Neural progenitor cell (in vitro differentiated cells): Measurements from ENCODE around the gene TAF4. TPM values are rescaled to one million over a fixed set of nuclear protein-coding genes. Genes with fewer than 3 reads are reported as not detected.

Source experiments
- DNase-seq: peaks from one replicate; pipeline ENCODE4 v3.0.0-alpha.2; 2016; ENCODE audit warnings: low spot score
- H2AFZ ChIP-seq: fragments of 200-600 bp; sonication (generic); replicated peaks from 2 replicates; pipeline ENCODE4 v1.6.1; 2016; ENCODE audit warnings: antibody characterized with exemption
- H3F3A ChIP-seq: fragments of 200-600 bp; sonication (generic); 2 replicates; pipeline ENCODE4 v1.6.1; 2016; ENCODE audit warnings: antibody characterized with exemption, low read depth
- H3K27ac ChIP-seq: fragments of 200-600 bp; sonication (generic); 2 replicates; pipeline ENCODE4 v1.5.1; 2016; ENCODE audit warnings: mild to moderate bottlenecking
- H3K27me3 ChIP-seq: fragments of 200-600 bp; sonication (generic); 2 replicates; pipeline ENCODE4 v1.6.1; 2016; ENCODE audit warnings: mild to moderate bottlenecking, moderate library complexity
- H3K36me3 ChIP-seq: fragments of 200-600 bp; sonication (generic); 2 replicates; pipeline ENCODE4 v1.5.1; 2016
- H3K4me1 ChIP-seq: fragments of 200-600 bp; sonication (generic); 2 replicates; pipeline ENCODE4 v1.6.1; 2016; ENCODE audit warnings: mixed run types
- H3K4me2 ChIP-seq: fragments of 200-600 bp; sonication (generic); 2 replicates; pipeline ENCODE4 v1.6.1; 2016
- H3K4me3 ChIP-seq: fragments of 200-600 bp; sonication (generic); 2 replicates; pipeline ENCODE4 v1.5.1; 2016
- H3K79me2 ChIP-seq: fragments of 200-600 bp; sonication (generic); 2 replicates; pipeline ENCODE4 v1.6.1; 2016; ENCODE audit warnings: low read depth
- H3K9ac ChIP-seq: fragments of 200-600 bp; sonication (generic); 2 replicates; pipeline ENCODE4 v1.6.1; 2016
- H3K9me3 ChIP-seq: fragments of 200-600 bp; sonication (generic); 2 replicates; pipeline ENCODE4 v1.5.1; 2016; ENCODE audit warnings: low read depth
- H4K20me1 ChIP-seq: fragments of 200-600 bp; sonication (generic); 2 replicates; pipeline ENCODE4 v1.6.1; 2016; ENCODE audit warnings: low read depth
- H3K27ac Mint-ChIP-seq: 3 replicates; pipeline ENCODE4 v1.8.0; 2021; ENCODE audit warnings: mixed read lengths
- H3K27me3 Mint-ChIP-seq: 2 replicates; pipeline ENCODE4 v1.8.0; 2022; ENCODE audit warnings: low read depth, mild to moderate bottlenecking, inconsistent platforms, moderate library complexity, mixed read lengths; ENCODE audit not compliant: insufficient read depth
- H3K36me3 Mint-ChIP-seq: 3 replicates; pipeline ENCODE4 v1.8.0; 2021; ENCODE audit warnings: mixed read lengths
- H3K4me1 Mint-ChIP-seq: 3 replicates; pipeline ENCODE4 v1.8.0; 2021; ENCODE audit warnings: mixed read lengths
- H3K4me3 Mint-ChIP-seq: 3 replicates; pipeline ENCODE4 v1.8.0; 2021; ENCODE audit warnings: mild to moderate bottlenecking, moderate library complexity, mixed read lengths
- H3K9me3 Mint-ChIP-seq: 3 replicates; pipeline ENCODE4 v1.8.0; 2020; ENCODE audit warnings: mixed read lengths
- CTCF ChIP-seq: fragments of 200-600 bp; sonication (generic); IDR thresholded peaks from 2 replicates; pipeline ENCODE4 v1.5.1; 2017; ENCODE audit warnings: antibody characterized with exemption, mild to moderate bottlenecking
- EZH2 ChIP-seq: fragments of 200-600 bp; sonication (generic); IDR thresholded peaks from 2 replicates; pipeline ENCODE4 v1.6.1; 2017; ENCODE audit warnings: antibody characterized with exemption, mild to moderate bottlenecking, moderate library complexity
- EZH2phosphoT487 ChIP-seq: fragments of 200-600 bp; sonication (generic); IDR thresholded peaks from 2 replicates; pipeline ENCODE4 v1.6.1; 2017; ENCODE audit warnings: antibody characterized with exemption
- total RNA-seq: library from RNA; depleted of rRNA; stranded (reverse); fragments of >200 nt; gene quantifications from 2 replicates; pipeline ENCODE4 v1.2.3, GENCODE V29; 2015; ENCODE audit warnings: low replicate concordance

The TAF4 gene
- total RNA-seq, 1 donor from 2014 or later = 9.9 TPM

GRCh38 chr20:62048346-62048761 lies 17.3 kb downstream of the TAF4 start:
- H3K79me2 ChIP-seq = peaks cover 98% of the 10 kb centered on the region
- H3K4me1 ChIP-seq = peaks cover 11% of the 10 kb centered on the region
- no peak overlapping the region for H3K4me2 ChIP-seq
- Mint-ChIP-seq H3K27ac (peak overlapping the region; percentile 57), H3K4me3 (no peak overlapping the region), H3K9me3 (no peaks in the 10 kb centered on the region), H3K4me1 (peaks cover 19% of the 10 kb centered on the region), H3K36me3 (peaks cover 6% of the 10 kb centered on the region), H3K27me3 (no peaks in the 10 kb centered on the region)
- H3F3A ChIP-seq = no peaks in the 10 kb centered on the region
- TF ChIP-seq EZH2phosphoT487 (no peak), CTCF (no peak), EZH2 (no peak)
- H3K9ac ChIP-seq = no peak overlapping the region
- peaks cover 90% of the 10 kb centered on the region for H4K20me1 ChIP-seq
- no peaks in the 10 kb centered on the region for H3K9me3 ChIP-seq
- no peaks in the 10 kb centered on the region for H3K36me3 ChIP-seq
- no peak overlapping the region for H3K27ac ChIP-seq
- H2AFZ ChIP-seq = no peak overlapping the region
- no peak for DNase-seq
- H3K27me3 ChIP-seq = no peaks in the 10 kb centered on the region
- H3K4me3 ChIP-seq = no peak overlapping the region

- Histone ChIP-seq H3K36me3 (no peaks in the 10 kb centered on the region), H3K79me2 (peaks cover 98% of the 10 kb centered on the region), H3K4me1 (peaks cover 11% of the 10 kb centered on the region), H3K27ac (no peak overlapping the region), H3K4me3 (no peak overlapping the region), H2AFZ (no peak overlapping the region), H3K9me3 (no peaks in the 10 kb centered on the region), H3K4me2 (no peak overlapping the region), H3F3A (no peaks in the 10 kb centered on the region), H3K27me3 (no peaks in the 10 kb centered on the region), H3K9ac (no peak overlapping the region), H4K20me1 (peaks cover 93% of the 10 kb centered on the region)
- peaks cover 19% of the 10 kb centered on the region for H3K4me1 Mint-ChIP-seq
- H3K27ac Mint-ChIP-seq = no peak overlapping the region
- DNase-seq = no peak
- no peak for TF ChIP-seq EZH2
- TF ChIP-seq CTCF = no peak
- no peak for TF ChIP-seq EZH2phosphoT487
- peaks cover 5% of the 10 kb centered on the region for H3K36me3 Mint-ChIP-seq
- peaks cover 2% of the 10 kb centered on the region for H3K27me3 Mint-ChIP-seq
- H3K4me3 Mint-ChIP-seq = no peak overlapping the region
- H3K9me3 Mint-ChIP-seq = no peaks in the 10 kb centered on the region
Measured at GRCh38 chr20:62047666-62048345, 17.9 kb downstream of the TAF4 start.

- Histone ChIP-seq H3K4me3 (no peak overlapping the region), H2AFZ (no peak overlapping the region), H3K36me3 (no peaks in the 10 kb centered on the region), H3K4me2 (no peak overlapping the region), H3K4me1 (peaks cover 18% of the 10 kb centered on the region), H3K9me3 (no peaks in the 10 kb centered on the region), H3K27ac (no peak overlapping the region), H3K27me3 (no peaks in the 10 kb centered on the region), H3F3A (no peaks in the 10 kb centered on the region), H3K79me2 (peaks cover 99% of the 10 kb centered on the region), H3K9ac (no peak overlapping the region), H4K20me1 (peaks cover 99% of the 10 kb centered on the region)
- Mint-ChIP-seq H3K4me3 (no peak overlapping the region), H3K36me3 (peaks cover 14% of the 10 kb centered on the region), H3K4me1 (peaks cover 14% of the 10 kb centered on the region), H3K9me3 (peaks cover 6% of the 10 kb centered on the region), H3K27ac (no peak overlapping the region), H3K27me3 (peaks cover 7% of the 10 kb centered on the region)
- no peak for DNase-seq
- TF ChIP-seq CTCF (no peak), EZH2phosphoT487 (no peak), EZH2 (no peak)
Measured at GRCh38 chr20:62046431-62046830, 19.2 kb downstream of the TAF4 start.
